ENCODE results near the gene IL9.

IL9 gene

DNA sequence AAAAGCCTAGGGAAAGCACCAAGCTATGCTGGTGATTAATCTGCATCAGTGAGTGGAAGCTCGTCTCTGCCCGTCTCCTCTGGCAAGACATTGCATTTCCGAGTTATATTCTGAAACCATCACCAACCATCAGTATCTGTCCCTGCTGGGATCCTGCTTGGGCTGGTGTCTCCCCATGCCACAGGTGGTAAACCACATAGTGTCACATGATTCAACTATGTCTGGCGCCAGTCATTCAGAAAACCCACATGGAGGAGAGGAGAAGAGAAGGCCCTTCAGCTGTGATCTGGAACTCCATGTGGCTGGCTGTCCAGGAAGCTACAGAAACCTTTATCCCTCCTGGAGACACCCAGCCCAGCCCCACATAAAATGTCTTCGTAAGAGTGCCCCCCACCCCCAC lies 4.8 kb downstream of the IL9 start:
- no peak for DNase-seq

DNA sequence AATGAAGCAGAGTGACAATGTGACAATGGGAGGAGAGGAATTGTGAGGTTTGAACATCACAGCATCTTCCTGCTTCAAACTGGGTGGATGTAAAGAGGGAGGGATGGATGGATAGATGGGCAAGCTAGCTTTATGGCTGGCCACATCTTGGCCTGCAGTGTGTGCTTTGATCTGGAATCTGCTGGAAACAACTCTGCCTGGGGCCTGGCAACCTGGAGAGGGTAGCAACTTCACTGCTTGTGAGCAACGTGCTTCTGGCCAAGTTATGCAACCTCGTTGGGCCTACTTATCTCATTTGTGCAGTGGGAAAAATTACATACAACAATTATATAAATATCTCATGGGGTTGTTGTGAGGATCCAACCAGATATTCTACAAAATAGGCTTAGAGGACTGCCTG lies 5.3 kb downstream of the IL9 start:
- DNase-seq: no peak

DNA sequence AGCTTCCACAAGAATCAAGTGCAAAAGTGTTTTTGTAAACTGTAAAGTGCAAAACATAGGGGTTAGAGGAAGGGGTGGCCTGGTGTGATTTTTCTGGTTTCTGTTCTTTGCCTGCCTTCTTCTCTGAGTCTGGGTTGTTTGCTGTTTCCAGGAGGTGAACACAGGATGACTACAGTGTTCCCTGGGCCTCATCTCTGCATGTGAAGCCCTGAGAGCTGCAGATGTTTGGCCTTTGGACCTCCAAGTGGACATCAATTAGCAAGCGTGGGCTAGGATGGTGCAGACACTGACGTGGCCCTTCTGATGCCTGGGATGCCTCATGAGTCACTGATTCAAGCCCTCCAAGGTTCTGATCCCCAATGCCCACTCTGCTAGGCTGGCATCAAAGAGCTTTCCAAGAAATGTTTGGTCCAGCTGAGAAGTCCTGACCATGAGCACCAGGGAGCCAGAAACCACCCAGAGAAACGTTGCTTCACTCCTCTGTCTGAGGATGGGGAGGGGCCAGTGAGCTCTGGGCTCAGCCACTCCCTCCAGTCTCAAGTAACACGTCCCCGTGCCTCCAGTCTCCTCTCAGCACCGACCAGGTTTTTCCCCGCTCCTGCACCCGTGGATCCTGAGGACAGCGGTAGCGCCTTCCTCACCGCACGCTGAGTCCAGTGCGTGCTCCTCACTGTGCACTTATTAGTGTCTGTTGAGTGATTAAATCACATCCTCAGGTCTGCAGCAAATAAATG lies 7.6 kb downstream of the IL9 start:
- no peak for DNase-seq

DNA sequence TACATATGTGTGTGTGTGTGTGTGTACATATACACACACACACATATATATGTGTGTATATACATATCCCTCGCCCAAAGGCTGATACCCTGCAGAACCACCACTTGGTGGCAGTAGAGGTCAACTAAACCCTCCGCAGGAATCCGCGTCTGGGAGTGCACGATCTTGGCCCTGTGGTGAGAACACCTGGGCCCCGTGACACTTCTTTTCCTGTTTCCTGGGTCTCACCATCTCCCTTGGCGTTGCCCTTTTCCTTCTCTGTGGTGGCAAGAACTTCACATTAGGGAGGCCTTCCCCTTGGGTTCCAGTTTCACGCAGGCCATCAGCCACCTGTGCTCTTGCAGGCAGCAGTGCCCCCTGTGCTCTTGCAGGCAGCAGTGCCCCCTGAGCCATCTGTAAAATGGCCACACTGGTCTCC lies 8.2 kb downstream of the IL9 start:
- DNase-seq: no peak

DNA sequence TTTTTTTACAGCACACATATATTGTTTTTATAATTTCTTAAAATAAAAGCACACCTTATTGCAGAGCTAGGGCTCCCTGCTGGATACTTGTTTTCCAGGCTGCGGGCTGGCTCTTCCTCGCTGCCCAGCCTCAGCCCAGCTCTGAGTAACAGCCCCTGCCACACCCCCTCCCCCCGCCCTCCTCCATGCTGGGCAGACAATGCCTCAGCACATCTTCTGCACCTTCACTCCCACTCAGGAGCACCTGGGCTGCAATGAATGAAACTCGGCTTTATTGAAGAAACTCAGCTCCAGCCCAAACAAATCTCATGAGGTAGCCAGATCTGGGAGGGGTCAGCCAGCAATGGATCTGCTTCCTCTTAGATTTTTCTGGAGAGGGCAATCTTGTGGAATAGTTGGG lies 9.5 kb downstream of the IL9 start:
- DNase-seq: no peak

DNA sequence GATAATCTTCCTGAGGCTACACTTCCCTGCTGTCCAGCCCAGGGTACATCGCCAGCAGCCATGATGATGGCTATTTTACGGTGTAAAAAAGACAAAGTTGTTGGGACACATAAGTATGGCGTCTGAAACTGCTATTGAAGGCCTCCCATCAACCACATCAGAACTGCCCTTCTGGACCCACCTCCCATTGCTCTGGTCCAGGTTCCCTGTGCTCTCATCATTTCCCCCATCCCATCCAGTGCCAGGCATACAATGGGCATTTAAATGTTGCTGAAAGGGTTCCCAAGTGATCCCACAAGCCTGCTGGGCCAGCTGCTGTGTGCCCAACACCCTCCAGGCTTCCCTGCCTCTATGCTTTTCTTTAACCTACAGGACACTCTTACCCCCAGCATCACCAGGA lies 10.6 kb downstream of the IL9 start:
- no peak for DNase-seq

DNA sequence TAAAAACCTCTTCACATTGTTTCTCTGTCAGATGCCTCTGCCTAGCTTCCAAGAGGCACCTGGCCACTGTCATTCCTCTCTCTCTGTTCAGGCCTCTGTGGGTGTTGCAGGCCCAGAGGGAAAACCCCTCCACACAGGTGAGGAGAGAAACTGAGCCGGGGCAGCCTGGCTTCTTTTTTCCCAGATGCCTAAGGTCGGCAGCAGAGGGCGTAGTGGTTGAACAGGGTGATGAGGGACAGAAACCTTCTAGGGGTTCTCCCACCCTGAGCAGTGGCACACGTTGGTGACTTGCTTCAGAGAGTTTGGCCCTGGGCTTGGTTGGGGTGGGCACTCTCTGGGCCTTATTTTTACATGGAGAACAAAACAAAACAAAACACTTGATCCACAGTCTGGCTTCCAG lies 12.2 kb downstream of the IL9 start:
- no peak for DNase-seq

DNA sequence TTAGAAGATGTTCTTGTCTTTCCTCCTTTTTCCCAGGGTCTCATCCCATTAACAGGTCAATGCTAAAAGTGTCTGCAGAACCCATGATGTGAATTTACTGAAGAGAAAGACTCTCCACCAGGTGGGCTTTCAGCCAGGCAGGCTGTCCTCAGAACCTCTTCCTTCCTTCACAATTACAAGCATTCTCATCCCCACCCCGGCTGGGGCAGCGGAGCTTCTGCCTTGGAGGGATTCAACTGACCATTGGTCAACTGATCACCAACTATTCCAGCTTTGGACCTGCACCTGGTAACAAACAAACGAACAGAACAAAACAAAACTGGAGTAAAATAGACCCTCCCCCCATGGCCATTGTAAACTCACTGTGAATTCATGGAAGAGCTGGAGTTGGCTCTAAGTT lies 12.6 kb downstream of the IL9 start:
- DNase-seq: no peak

DNA sequence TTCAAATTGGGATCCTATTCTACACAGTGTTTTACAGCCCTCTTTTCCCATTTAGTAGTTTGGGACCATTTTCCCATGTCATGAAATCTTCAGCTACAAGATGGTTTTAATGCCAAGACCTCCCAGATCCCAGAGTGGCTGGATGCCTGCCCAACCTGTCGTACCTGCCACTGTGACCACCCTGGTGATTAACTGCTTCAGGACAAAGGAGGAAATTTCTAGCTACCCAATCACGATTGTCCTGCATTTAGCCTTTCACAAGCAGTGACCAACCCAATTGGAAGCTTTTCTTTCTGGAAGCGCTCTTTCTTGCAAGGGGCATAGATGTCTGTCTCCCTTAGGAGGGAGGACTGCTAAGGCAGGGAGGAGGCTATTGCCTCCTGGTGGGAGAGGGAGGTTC lies 13.8 kb downstream of the IL9 start:
- no peak for DNase-seq

DNA sequence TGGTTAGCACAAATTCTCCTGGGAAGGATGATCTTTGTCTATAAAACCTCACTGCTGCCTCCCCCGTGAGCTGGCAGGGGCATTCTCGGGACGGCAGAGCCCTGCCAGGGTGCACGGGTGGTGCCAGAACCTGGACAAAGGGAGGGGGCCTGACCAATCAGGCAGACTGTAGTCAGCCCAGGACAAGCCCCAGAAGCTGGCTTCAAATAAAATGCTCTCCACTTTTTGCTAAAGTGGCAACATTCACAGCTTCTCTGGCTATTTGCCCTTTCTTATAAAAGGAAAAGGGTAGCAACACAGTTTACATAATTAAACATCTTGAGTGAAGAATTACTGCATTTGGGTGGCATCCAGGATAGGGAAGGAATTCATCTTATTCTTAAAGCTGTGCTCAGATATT lies 14.4 kb downstream of the IL9 start:
- no peak for DNase-seq

DNA sequence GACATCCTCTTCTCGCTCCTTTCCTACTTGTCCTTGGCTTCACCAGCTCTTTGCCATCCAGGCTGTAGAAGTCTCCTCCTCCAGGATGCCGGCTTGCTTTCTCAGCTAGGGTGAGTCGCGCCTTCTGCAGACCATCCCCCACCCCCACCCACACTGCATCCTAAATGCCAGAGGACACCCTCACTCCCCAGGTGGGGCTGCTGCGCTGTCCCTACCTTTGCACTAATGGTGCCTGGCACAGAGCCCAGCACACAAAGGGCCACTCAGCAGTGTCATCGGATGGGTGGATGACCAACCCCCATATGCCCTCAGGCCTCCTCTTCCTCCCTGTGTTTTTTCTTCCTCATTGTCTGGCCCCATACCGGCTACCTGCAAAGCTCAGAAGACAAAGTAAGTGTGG lies 14.8 kb downstream of the IL9 start:
- no peak for DNase-seq

DNA sequence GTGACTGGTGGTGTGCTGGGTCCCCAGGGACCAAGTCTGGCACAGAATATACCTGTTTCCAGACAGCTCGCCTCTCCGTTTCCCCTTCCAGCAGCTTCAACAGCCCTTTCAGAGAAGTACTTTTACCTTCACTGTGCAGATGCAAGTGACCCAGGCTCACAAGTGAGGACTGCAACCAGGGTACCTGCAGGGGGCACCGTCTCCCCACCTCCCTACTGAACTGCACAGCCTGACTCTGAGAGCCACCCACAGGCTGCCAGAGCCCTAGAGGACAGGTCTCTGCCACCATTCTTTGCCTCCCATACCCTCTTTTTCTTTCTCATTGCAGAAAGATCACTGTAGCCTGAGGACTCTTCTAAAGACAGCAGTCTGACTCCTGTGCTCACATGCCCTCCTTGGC lies 15.4 kb downstream of the IL9 start:
- DNase-seq: no peak

DNA sequence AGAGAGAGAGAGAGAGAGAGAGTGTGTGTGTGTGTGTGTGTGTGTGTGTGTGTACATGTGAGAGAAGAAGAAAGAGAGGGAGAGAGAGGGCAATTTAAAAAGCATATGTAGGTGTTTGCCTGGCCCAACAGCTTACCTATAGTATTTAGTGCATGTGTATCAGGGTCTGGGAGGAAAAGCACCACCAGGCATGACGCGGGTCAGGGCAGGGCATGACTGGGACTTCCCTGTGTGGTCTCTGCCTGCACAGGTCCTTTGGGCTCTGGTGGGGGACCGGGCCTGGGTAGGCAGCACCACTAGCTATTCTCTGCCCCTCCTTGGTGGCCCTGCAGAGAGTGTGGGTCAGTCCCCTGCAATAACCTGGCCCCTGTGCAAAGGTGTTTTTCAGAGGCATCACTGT lies 16.1 kb downstream of the IL9 start:
- no peak for DNase-seq

DNA sequence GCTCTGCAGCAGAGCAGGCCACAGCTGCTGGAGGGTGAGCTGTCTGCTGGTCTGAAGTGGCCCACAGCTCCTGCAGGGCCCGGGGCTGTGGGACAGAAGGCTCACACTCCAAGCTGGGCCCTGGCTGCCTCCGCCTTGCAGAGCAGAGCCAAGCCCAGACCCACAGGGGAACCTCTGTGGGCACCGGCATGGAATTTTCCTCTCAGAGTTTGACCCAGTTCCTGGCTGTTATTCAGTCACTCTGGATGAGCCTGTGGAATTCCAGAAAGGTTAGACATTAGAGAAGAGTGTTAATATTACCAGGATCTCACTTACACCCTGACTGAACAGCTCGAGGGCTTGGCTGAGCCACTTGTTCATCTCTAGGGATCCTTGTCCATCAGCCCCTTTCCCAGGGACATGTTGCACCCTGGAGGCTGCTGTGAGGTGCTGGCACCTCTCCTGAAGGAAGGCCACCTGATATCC lies 17.5 kb downstream of the IL9 start:
- no peak for DNase-seq

DNA sequence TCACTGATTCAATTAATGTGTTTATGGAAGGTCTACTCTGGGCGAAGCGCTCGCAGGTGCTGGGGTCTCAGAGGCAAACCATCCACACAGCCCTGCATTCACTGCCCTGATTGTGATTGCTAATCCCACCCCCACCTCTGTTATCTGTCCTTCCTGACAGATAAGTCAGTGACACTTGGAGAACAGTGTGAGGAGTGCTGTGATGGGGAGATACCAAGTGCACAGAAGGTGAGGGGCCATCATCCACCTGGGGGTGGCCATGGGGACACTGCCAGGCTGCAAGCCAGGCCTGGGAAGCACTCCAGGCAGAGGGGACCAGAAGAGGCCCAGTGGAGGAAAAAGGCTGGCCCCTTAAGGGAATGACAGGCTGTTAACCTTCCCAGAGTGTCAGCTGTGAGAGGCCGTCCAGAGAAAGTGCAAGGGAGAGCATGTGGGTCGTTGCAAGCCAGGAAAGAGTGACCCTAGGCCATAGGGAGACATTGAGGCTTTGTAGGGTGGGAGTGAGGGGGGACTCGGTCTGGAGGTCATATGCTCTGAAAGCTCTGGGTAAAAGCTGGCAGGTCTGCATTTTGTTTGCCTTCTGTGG lies 18.0 kb downstream of the IL9 start:
- DNase-seq: no peak

DNA sequence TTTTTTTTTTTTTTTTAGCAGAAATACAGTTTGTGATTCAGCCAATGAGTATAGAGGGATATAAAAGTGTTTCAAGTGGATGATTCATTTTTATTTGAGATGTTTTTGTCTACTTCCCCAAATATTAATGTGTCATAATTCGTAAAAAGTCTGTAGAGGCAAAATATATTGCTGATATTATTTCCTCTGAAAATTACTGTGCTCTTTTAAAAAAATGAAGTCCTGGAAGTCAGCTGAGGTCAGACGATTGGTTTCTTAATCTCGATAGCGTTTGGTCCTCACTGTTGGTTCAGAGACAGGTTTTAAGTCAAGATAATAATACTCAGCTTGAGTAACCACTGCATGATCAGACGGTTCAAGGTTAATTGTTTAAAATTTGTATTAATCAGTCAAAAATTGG lies 19.5 kb downstream of the IL9 start:
- DNase-seq: no peak

DNA sequence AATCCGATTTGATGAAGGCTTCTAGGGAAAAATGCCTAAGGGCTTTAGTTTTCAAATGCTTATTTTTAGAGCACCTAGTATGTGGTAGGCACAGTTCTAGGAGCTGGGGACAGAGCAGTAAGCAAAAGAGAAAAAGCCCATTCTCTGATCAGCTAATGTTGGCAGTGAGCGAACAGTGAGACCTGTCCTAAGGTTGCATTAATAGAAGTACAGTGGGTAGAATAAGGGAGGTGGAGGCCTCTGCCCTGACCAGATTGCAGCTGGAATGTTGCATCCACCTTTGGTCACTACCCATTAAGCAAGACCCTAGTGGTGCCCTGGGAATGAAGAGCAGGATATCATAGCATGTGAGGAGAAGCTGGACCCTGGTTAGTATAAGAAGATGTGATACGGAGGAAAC lies 20.1 kb downstream of the IL9 start:
- no peak for DNase-seq

DNA sequence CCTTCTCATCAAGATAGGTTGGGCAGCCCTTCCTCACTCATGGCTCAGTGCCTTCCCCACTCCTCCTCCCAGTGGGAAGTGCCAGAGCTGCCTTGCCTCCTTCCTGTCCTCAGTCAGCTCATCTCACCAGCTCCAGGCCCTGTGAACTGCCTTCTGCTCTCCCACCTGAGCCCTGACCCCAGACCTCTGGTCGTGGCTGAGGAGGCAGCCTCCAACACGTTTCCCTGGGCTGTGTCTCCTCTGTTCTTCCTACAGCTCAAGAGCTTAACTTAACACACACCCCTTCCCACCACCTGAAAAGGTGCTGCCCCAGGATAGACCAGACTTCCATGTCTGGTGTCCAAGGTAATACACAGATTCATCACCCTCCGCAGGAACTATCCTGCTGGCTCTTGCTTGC lies 21.2 kb downstream of the IL9 start:
- no peak for DNase-seq

DNA sequence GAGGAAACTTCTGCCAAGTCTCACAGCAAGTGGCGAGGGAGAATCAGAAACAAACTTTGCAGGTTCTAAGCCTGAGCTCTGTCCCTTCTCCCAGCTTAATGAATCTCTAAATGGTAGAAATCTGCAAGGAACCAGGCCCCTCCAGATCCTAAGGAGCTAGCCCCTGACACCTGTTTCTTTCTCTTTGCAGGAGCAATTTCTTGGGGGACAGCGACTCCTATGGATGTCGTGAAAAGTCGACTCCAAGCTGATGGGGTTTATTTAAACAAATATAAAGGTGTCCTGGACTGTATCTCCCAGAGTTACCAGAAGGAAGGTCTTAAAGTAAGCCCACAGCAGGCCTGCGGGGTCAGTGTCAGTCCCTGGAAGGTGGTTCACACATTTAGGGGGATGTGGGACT lies 21.8 kb downstream of the IL9 start:
- no peak for DNase-seq

DNA sequence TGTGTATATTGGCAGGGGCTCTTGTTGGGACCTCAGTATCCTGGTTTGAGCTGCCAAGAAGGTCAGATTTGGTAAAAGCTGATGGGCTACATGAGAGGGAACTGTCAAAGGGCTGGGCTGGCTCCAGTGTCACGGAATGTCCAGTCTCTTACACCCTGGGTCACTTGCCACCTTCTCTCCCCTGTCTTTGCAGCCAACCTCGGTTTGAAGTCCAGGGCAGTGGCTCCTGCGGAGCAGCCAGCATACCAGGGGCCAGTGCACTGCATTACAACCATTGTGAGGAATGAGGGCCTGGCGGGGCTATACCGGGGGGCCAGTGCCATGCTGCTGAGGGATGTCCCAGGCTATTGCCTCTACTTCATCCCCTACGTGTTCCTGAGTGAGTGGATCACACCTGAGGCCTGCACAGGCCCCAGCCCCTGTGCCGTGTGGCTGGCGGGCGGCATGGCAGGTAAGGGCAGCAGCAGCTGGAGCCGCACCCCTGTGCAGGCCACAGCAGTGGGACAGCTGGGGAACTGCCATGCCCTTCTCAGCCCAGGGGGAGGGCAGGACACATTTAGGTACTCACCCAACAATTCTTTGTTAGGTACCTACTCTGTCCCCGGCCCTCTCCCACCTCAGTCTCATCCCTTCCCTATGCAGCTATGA lies 24.2 kb downstream of the IL9 start:
- no peak for DNase-seq

DNA sequence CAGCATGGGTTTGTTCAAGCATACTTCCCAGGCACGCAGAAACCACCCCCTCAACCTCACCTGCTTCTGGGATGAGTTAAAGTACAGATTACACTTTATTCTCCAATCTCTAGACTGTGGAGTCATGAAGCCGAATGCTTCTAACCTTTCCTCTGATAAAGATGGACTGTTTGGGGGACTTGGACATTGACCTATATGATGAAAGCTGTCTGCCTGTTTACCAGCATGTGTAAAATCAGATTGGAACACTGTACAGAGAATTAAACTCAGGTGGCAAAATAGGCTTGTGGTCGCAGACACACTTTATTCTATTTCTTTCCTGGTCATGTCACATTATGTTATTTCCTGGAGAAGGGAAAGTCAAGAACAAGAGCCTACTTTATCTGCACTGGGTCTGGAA lies 25.7 kb downstream of the IL9 start:
- DNase-seq: no peak

DNA sequence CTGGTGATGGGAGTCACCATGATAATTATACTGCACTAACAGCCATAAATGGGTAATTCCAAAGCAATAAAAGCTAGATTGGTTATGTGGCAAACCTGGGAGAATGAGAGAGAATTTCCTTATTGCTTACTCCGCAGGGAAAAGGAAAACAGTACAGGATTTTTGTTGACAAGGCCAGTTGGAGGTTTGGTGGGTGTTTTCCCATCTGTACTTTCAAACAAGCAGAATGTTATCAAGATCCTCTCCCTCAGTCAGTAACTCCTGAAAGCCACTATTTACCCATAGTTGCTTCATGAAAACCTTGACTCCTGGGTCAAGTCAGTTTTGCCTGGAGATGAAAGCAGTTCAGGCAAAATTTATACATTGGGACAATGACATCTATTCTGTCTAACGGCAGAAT lies 26.4 kb downstream of the IL9 start:
- DNase-seq: no peak

DNA sequence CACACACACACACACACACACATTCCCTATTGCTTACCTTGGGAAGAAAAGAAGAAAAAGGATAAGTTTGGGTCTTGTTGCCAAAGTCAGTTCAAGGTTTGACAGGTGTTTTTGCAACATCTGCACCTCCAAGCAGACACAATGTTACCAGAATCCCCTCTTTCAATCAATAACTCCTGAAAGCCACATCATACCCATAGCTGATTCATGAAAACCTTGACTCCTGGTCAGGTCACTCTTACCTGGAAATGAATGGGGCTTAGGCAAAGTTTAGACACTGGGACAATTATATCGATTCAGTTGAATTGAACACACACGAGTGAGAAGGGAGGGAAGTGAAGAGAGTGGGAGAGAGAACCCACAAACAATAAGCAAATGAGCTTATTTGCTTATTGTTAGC lies 27.0 kb downstream of the IL9 start:
- no peak for DNase-seq

DNA sequence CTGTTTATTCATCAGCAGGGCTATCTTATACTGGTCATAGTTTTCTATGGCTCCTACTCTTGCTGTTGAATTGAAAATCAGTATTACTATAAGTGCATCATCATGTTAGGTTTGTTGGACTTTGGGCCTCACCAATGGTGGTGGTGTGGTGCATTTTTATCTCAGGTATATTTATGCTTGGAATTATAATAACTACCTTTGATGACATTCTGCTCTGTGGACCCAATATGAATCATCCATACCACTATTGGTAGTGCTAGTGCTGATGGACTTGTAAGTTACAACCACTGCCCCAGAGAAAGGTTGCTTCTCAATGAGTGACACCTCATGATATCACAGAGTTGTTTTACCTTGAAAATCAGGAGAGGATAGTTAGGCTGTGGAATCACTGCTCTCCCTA lies 28.0 kb downstream of the IL9 start:
- no peak for DNase-seq

DNA sequence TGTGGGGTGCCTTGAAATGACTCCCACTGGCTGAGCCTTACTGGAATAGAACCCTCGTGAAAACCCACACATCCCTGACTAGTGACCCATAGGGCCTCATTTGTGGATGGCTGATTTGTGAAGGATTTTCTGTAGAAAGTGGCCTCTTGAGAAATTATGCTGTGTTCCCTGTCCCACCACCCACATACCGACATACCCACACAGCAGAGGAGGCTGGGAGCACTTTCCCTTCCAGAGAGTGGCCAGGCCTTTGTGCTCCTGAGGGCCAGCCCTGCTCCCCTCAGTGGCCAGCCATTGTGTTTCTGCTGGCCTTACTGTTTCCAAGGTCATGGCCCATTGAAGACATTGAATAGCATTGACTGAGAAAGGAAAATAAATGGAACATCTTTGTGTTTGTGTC lies 29.6 kb downstream of the IL9 start:
- DNase-seq: no peak
